CD4-positive, alpha-beta T cell treated with Interleukin-10 for 1 hour (primary cell): ENCODE data around the gene HFM1.

ENCODE experiments used
- DNase-seq: peaks from one replicate; pipeline ENCODE4 v3.0.0-alpha.2; 2020

HFM1 gene

GRCh38 chr1:91244737-91245136 is 159.9 kb downstream of the HFM1 start:
- no peak for DNase-seq

GRCh38 chr1:91243171-91243570 is 161.5 kb downstream of the HFM1 start:
- no peak for DNase-seq

GRCh38 chr1:91234181-91234580 is 170.5 kb downstream of the HFM1 start:
- DNase-seq, result no peak

- DNase-seq, result no peak
These were observed 177.9 kb downstream of the HFM1 start for GRCh38 chr1:91226741-91227140.

- DNase-seq, result no peak
These were observed 179.8 kb downstream of the HFM1 start for GRCh38 chr1:91224878-91225277.

GRCh38 chr1:91221017-91221416 is 183.6 kb downstream of the HFM1 start:
- no peak for DNase-seq

GRCh38 chr1:91217911-91218310 is 186.7 kb downstream of the HFM1 start:
- no peak for DNase-seq
